Right atrium auricular region (tissue), 2 donors: ENCODE measurements around the gene ZNF560. TPM values are rescaled to one million over a fixed set of nuclear protein-coding genes. Genes with fewer than 3 reads are reported as not detected.

Experiments
- DNase-seq: peaks from one replicate; pipeline ENCODE4 v3.0.0-alpha.2; 2019; ENCODE audit warnings: low spot score
- H3K27ac ChIP-seq, 2 donors: fragments of 200-600 bp; sonication (generic); 1 replicate in 1 of 2; 2 replicates in 1 of 2; pipeline ENCODE4 v1.5.1; 2016 to 2019
- H3K27me3 ChIP-seq, 2 donors: fragments of 200-600 bp; sonication (generic); one replicate each; pipeline versions ENCODE4 v1.5.1 to v1.6.0; 2017 to 2019
- H3K36me3 ChIP-seq: fragments of 200-600 bp; sonication (generic); one replicate; pipeline ENCODE4 v1.5.1; 2016
- H3K4me1 ChIP-seq, 2 donors: fragments of 200-600 bp; sonication (generic); one replicate each; pipeline versions ENCODE4 v1.5.1 to v1.6.0; 2017 to 2019
- H3K4me3 ChIP-seq, 2 donors: fragments of 200-600 bp; sonication (generic); 1 replicate in 1 of 2; 2 replicates in 1 of 2; pipeline ENCODE4 v1.5.1; 2017 to 2019; ENCODE audit warnings: mild to moderate bottlenecking in 1 of 2, moderate library complexity in 1 of 2
- H3K9me3 ChIP-seq, 2 donors: fragments of 200-600 bp; sonication (generic); one replicate each; pipeline ENCODE4 v1.5.1; 2019
- total RNA-seq, 2 donors: library from RNA; depleted of rRNA; stranded (reverse); fragments of >200 nt; gene quantifications; one replicate each; pipeline ENCODE4 v1.1.0, GENCODE V29; 2016
- TF ChIP-seq, protein P1 (sequence below), 2 donors: fragments of 200-600 bp; sonication (generic); IDR thresholded peaks; one replicate each; pipeline ENCODE4 v1.5.1; 2019; ENCODE audit warnings: antibody characterized with exemption in 2 of 2

Gene ZNF560
- total RNA-seq, 2 donors from 2014 or later = not detected

GRCh38 chr19:9487016-9487415 is 11.4 kb downstream of the ZNF560 start:
- Histone ChIP-seq H3K27me3 (no peaks in the 10 kb centered on the region), H3K4me3 (no peak overlapping the region), H3K27ac (no peak overlapping the region), H3K4me1 (no peaks in the 10 kb centered on the region), H3K36me3 (no peaks in the 10 kb centered on the region), H3K9me3 (peaks cover 6 to 40% of the 10 kb centered on the region in 2 donors)
- TF ChIP-seq, protein P1, sequence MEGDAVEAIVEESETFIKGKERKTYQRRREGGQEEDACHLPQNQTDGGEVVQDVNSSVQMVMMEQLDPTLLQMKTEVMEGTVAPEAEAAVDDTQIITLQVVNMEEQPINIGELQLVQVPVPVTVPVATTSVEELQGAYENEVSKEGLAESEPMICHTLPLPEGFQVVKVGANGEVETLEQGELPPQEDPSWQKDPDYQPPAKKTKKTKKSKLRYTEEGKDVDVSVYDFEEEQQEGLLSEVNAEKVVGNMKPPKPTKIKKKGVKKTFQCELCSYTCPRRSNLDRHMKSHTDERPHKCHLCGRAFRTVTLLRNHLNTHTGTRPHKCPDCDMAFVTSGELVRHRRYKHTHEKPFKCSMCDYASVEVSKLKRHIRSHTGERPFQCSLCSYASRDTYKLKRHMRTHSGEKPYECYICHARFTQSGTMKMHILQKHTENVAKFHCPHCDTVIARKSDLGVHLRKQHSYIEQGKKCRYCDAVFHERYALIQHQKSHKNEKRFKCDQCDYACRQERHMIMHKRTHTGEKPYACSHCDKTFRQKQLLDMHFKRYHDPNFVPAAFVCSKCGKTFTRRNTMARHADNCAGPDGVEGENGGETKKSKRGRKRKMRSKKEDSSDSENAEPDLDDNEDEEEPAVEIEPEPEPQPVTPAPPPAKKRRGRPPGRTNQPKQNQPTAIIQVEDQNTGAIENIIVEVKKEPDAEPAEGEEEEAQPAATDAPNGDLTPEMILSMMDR (IDR thresholded peaks at IDR 0.05) = no peak
- no peak for DNase-seq

DNA sequence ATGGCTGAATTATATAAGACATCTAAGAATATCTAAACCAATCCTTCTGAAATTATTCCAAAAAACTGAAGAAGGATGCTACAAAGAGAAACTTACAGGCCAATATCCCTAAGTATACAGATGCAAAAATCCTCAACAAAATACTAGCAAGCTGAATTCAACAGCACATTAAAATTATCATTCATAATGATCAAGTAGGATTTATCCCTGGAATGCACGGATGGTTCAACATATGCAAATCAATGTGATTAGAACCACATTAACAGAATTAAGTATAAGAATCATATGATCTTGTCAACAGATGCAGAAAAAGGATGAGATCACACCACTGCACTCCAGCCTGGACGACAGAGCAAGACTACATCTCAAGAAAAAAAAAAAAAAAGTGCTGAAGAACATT is 13.3 kb downstream of the ZNF560 start:
- Histone ChIP-seq H3K4me1 (no peaks in the 10 kb centered on the region), H3K27ac (no peak overlapping the region), H3K36me3 (no peaks in the 10 kb centered on the region), H3K27me3 (no peaks in the 10 kb centered on the region), H3K4me3 (no peak overlapping the region), H3K9me3 (peaks cover 6 to 40% of the 10 kb centered on the region in 2 donors)
- TF ChIP-seq, protein P1 (IDR thresholded peaks at IDR 0.05) = no peak
- DNase-seq = no peak

DNA sequence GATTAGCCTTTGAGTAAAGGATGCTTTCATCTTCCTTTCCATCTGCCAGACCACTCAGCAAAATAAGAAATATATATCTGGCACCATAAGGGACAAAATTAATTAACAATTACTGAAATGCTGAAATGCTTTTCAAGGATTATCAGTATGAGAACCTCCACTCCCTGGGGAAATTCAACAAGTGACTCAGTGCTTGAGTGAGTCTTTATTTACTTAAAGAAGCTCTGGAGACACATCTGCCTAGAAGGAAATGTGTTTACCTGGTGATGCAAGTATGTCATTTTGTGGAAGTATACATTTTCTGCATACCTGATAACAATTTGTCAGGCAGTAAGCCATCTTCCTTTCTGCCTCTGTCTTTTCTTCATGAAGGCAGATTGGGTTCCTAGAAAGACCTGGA is 23.4 kb downstream of the ZNF560 start:
- Histone ChIP-seq H3K4me3 (no peak overlapping the region), H3K4me1 (no peaks in the 10 kb centered on the region), H3K27me3 (no peaks in the 10 kb centered on the region), H3K36me3 (no peaks in the 10 kb centered on the region), H3K27ac (no peak overlapping the region), H3K9me3 (peaks cover 0 to 30% of the 10 kb centered on the region in 2 donors)
- DNase-seq = no peak
- TF ChIP-seq, protein P1 (IDR thresholded peaks at IDR 0.05) = no peak

DNA sequence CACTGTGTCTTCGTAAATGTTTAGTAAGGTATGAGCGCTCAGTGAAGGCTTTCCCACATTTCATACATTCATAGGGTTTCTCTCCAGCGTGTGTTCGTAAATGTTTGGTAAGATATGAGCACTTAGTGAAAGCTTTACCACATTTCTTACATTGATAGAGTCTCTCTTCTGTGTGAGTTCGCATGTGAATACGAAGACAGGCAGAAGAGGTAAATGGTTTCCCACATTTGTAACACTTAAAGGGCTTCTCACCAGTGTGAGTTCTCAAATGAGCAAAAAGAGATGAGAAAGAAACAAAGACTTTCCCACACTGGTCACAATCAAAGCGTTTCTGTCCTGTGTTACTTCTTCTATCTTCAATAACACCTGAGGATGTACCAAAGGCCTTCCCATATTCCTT is 31.3 kb downstream of the ZNF560 start:
- Histone ChIP-seq H3K36me3 (no peaks in the 10 kb centered on the region), H3K9me3 (peaks cover 5 to 63% of the 10 kb centered on the region in 2 donors), H3K4me1 (no peaks in the 10 kb centered on the region), H3K4me3 (no peak overlapping the region), H3K27me3 (no peaks in the 10 kb centered on the region), H3K27ac (no peak overlapping the region)
- DNase-seq = no peak
- TF ChIP-seq, protein P1 (IDR thresholded peaks at IDR 0.05) = no peak

GRCh38 chr19:9461938-9462337 is 36.5 kb downstream of the ZNF560 start:
- no peak overlapping the region for H3K4me3 ChIP-seq
- H3K4me1 ChIP-seq = no peaks in the 10 kb centered on the region
- TF ChIP-seq, protein P1 (IDR thresholded peaks at IDR 0.05) = no peak
- no peak for DNase-seq
- H3K27me3 ChIP-seq = no peaks in the 10 kb centered on the region
- no peak overlapping the region for H3K27ac ChIP-seq
- H3K9me3 ChIP-seq = peaks cover 5 to 61% of the 10 kb centered on the region in 2 donors
- no peaks in the 10 kb centered on the region for H3K36me3 ChIP-seq

GRCh38 chr19:9456018-9456689 is 42.3 kb downstream of the ZNF560 start:
- Histone ChIP-seq H3K9me3 (peaks cover 0 to 38% of the 10 kb centered on the region in 2 donors), H3K4me1 (no peaks in the 10 kb centered on the region), H3K27me3 (no peaks in the 10 kb centered on the region), H3K27ac (no peak overlapping the region), H3K4me3 (no peak overlapping the region), H3K36me3 (no peaks in the 10 kb centered on the region)
- TF ChIP-seq, protein P1 (IDR thresholded peaks at IDR 0.05) = no peak
- no peak for DNase-seq
